Parathyroid adenoma (tissue), 2 donors: ENCODE data around the gene SLC16A9.
A peak's percentile ranks its signal among the peaks of the same experiment; 100 is the strongest.

Experiments
- H2AFZ ChIP-seq: fragments of 300-600 bp; sonication (generic); one replicate; pipeline ENCODE4 v1.7.0; 2017; ENCODE audit warnings: antibody characterized with exemption, mild to moderate bottlenecking
- H3K27ac ChIP-seq: fragments of 300-600 bp; sonication (generic); one replicate; pipeline ENCODE4 v1.7.0; 2017
- H3K27me3 ChIP-seq: fragments of 300-600 bp; sonication (generic); one replicate; pipeline ENCODE4 v1.7.0; 2017; ENCODE audit warnings: low read length; ENCODE audit not compliant: control insufficient read depth, insufficient read depth
- H3K36me3 ChIP-seq: fragments of 300-600 bp; sonication (generic); one replicate; pipeline ENCODE4 v1.7.0; 2017; ENCODE audit warnings: low read length; ENCODE audit not compliant: control insufficient read depth, insufficient read depth
- H3K4me1 ChIP-seq: fragments of 300-600 bp; sonication (generic); one replicate; pipeline ENCODE4 v1.7.0; 2017; ENCODE audit warnings: control low read depth
- H3K4me2 ChIP-seq: fragments of 300-600 bp; sonication (generic); one replicate; pipeline ENCODE4 v1.7.0; 2017; ENCODE audit warnings: low read length
- H3K4me3 ChIP-seq: fragments of 300-600 bp; sonication (generic); one replicate; pipeline ENCODE4 v1.7.0; 2017; ENCODE audit warnings: low read depth, low read length
- H3K79me2 ChIP-seq: fragments of 300-600 bp; sonication (generic); one replicate; pipeline ENCODE4 v1.7.0; 2017; ENCODE audit warnings: control low read depth
- H3K9ac ChIP-seq: fragments of 300-600 bp; sonication (generic); one replicate; pipeline ENCODE4 v1.7.0; 2017; ENCODE audit warnings: mild to moderate bottlenecking
- H3K9me3 ChIP-seq: fragments of 300-600 bp; sonication (generic); one replicate; pipeline ENCODE4 v1.7.0; 2017; ENCODE audit warnings: low read length; ENCODE audit not compliant: control insufficient read depth
- CTCF ChIP-seq: fragments of 300-600 bp; sonication (generic); IDR thresholded peaks from one replicate; pipeline ENCODE4 v1.7.0; 2017; ENCODE audit warnings: antibody characterized with exemption, mild to moderate bottlenecking
- donor health status: primary hyperparathyroidism.

The SLC16A9 gene

GRCh38 chr10:59655309-59655708 lies 54.3 kb downstream of the SLC16A9 start:
- H3K9me3 ChIP-seq = no peaks in the 10 kb centered on the region
- no peak overlapping the region for H3K27ac ChIP-seq
- H2AFZ ChIP-seq = no peak overlapping the region
- H3K36me3 ChIP-seq = no peaks in the 10 kb centered on the region
- H3K79me2 ChIP-seq = no peaks in the 10 kb centered on the region
- no peaks in the 10 kb centered on the region for H3K27me3 ChIP-seq
- no peak overlapping the region for H3K9ac ChIP-seq
- no peaks in the 10 kb centered on the region for H3K4me1 ChIP-seq
- H3K4me3 ChIP-seq = no peak overlapping the region
- no peak overlapping the region for H3K4me2 ChIP-seq
- TF ChIP-seq CTCF = no peak

GRCh38 chr10:59654007-59654406 lies 55.6 kb downstream of the SLC16A9 start:
- Histone ChIP-seq H3K9me3 (no peaks in the 10 kb centered on the region), H3K4me2 (peak overlapping the region; percentile 19), H3K27ac (no peak overlapping the region), H3K79me2 (no peaks in the 10 kb centered on the region), H2AFZ (no peak overlapping the region), H3K4me1 (no peaks in the 10 kb centered on the region), H3K27me3 (no peaks in the 10 kb centered on the region), H3K36me3 (no peaks in the 10 kb centered on the region), H3K9ac (no peak overlapping the region), H3K4me3 (no peak overlapping the region)
- TF ChIP-seq CTCF = no peak

- no peak overlapping the region for H2AFZ ChIP-seq
- H3K9me3 ChIP-seq = no peaks in the 10 kb centered on the region
- no peak for TF ChIP-seq CTCF
- no peak overlapping the region for H3K9ac ChIP-seq
- no peak overlapping the region for H3K4me3 ChIP-seq
- no peak overlapping the region for H3K27ac ChIP-seq
- no peak overlapping the region for H3K4me2 ChIP-seq
- H3K79me2 ChIP-seq = no peaks in the 10 kb centered on the region
- no peaks in the 10 kb centered on the region for H3K27me3 ChIP-seq
- H3K4me1 ChIP-seq = no peaks in the 10 kb centered on the region
- no peaks in the 10 kb centered on the region for H3K36me3 ChIP-seq
Measured at GRCh38 chr10:59651902-59652301, 57.7 kb downstream of the SLC16A9 start.

GRCh38 chr10:59649606-59650346 lies 59.9 kb downstream of the SLC16A9 start:
- H3K4me3 ChIP-seq = no peak overlapping the region
- no peaks in the 10 kb centered on the region for H3K4me1 ChIP-seq
- no peaks in the 10 kb centered on the region for H3K27me3 ChIP-seq
- TF ChIP-seq CTCF = no peak
- H3K79me2 ChIP-seq = no peaks in the 10 kb centered on the region
- H3K36me3 ChIP-seq = no peaks in the 10 kb centered on the region
- H3K4me2 ChIP-seq = no peak overlapping the region
- no peaks in the 10 kb centered on the region for H3K9me3 ChIP-seq
- H3K27ac ChIP-seq = no peak overlapping the region
- no peak overlapping the region for H3K9ac ChIP-seq
- no peak overlapping the region for H2AFZ ChIP-seq

- H3K4me1 ChIP-seq = no peaks in the 10 kb centered on the region
- H3K27me3 ChIP-seq = no peaks in the 10 kb centered on the region
- no peaks in the 10 kb centered on the region for H3K36me3 ChIP-seq
- H3K79me2 ChIP-seq = no peaks in the 10 kb centered on the region
- H3K4me2 ChIP-seq = peak overlapping the region; percentile 13
- no peaks in the 10 kb centered on the region for H3K9me3 ChIP-seq
- H3K4me3 ChIP-seq = no peak overlapping the region
- no peak overlapping the region for H3K9ac ChIP-seq
- no peak for TF ChIP-seq CTCF
- H3K27ac ChIP-seq = no peak overlapping the region
- peak overlapping the region; percentile 54 for H2AFZ ChIP-seq
Measured at GRCh38 chr10:59648711-59649201, 60.9 kb downstream of the SLC16A9 start.
